A549 (cell line): ENCODE data around the gene ZNF384.

Experiments
- POLR2A ChIP-seq: IDR thresholded peaks from 2 replicates; pipeline ENCODE4 v1.6.1; 2012; ENCODE audit warnings: mild to moderate bottlenecking, low read length
- RCOR1 ChIP-seq: fragments of 150-350 bp; IDR thresholded peaks from 2 replicates; pipeline ENCODE4 v1.6.1; 2014; ENCODE audit warnings: antibody characterized with exemption, low read length, low read depth
- RFX5 ChIP-seq: fragments of 450-650 bp; IDR thresholded peaks from 2 replicates; pipeline ENCODE4 v1.7.1; 2014; ENCODE audit warnings: antibody characterized with exemption, mild to moderate bottlenecking, moderate library complexity

DNA sequence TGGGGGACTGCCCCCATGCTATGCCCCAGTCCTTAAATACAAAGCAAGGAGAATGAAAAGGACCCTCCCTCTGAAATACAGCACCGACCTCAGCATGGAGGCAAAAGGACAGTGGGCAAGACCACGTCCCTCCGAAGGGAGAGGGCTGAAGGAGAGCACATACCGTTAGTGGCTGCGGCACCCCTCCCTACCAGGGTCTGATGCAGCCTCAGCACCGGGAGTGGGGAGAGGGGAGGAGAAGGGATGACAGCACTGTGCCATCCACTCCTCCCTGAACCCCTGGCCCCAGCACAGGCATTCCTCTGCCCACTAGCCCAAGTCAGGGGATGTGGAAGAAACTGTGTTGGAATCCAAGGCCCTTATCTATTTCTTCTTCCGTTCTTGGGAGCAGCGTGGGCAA is 38.3 kb downstream of the ZNF384 start:
- TF ChIP-seq RCOR1, result no peak
- TF ChIP-seq POLR2A, result no peak
- no peak for TF ChIP-seq RFX5
